ENCODE measurements around the gene NDUFA7.
"Not testable (repeated sequence)": the region's sequence is repeated elsewhere in the genome, so short reads cannot be mapped to it uniquely, and the experiment has no call there.

NDUFA7 gene

DNA sequence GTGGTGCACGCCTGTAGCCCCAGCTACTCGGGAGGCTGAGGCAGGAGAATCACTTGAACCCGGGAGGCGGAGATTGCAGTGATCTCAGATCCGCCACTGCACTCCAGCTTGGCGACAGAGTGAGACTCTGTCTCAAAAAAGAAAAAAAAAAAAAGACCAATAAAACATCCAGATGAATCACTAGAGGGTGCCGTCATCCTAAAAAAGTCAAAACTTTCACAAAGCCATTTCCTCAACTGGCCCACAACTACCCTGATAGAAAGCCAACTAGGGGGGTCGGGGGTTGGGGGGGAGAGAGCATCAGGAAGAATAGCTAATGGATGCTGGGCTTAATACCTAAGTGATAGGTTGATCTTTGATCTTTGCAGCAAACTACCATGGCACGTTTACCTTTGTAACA lies 2.3 kb downstream of the NDUFA7 start:
- not testable (repeated sequence) for DNase-seq

DNA sequence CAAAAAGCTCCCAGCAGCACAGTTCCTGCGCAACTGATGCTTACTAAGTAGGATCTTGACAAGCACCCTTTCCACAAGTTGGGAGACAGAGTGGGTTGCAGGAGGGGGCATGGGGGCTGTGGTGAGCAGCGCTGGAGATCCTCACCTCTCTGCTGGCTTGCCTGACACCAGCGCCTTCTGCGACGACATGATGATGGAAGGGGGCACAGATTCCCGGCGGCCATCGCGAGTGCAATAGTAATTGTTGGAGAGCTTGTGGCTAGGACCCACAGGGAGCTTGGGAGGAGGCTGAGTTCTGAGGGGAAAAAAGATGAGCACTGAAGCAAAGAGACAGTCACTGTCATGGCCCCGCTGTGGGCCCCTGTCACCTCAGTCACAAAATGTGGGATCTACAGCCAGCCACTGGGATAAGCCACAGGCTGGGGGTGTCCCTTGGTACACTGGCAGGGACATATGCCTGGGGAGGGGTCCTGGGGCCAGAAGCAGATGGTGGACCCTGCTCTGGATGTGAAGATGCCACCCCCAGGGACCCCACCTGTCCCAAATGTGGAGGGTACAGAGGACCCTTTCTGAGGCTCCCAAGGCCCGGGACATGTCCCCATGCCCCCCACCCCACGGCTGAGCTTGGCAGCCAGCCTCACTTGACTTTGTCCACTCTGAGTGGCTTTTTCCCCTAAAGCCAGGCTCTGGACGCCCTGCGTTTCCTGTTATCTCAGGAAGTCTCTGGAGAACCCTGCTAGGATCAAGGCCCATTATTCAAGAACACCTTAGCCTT lies 4.6 kb downstream of the NDUFA7 start:
- DNase-seq, result no peak

DNA sequence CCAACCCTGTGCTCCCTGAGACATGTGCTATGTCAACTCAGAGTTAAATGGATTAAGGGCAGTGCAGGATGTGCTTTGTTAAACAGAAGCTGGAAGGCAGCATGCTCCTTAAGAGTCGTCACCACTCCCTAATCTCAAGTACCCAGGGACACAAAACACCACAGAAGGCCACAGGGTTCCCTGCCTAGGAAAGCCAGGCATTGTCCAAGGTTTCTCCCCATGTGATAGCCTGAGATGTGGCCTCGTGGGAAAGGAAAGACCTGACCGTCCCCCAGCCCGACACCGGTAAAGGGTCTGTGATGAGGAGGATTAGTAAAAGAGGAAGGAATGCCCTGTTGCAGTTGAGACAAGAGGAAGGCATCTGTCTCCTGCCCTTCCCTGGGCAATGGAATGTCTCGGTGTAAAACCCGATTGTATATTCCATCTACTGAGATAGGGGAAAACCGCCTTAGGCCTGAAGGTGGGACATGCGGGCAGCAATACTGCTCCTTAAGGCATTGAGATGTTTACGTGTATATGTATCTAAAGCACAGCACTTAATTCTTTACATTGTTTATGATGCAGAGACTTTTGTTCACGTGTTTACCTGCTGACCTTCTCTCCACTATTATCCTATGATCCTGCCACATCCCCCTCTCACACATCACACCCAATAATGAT lies 6.1 kb downstream of the NDUFA7 start:
- not testable (repeated sequence) for DNase-seq

DNA sequence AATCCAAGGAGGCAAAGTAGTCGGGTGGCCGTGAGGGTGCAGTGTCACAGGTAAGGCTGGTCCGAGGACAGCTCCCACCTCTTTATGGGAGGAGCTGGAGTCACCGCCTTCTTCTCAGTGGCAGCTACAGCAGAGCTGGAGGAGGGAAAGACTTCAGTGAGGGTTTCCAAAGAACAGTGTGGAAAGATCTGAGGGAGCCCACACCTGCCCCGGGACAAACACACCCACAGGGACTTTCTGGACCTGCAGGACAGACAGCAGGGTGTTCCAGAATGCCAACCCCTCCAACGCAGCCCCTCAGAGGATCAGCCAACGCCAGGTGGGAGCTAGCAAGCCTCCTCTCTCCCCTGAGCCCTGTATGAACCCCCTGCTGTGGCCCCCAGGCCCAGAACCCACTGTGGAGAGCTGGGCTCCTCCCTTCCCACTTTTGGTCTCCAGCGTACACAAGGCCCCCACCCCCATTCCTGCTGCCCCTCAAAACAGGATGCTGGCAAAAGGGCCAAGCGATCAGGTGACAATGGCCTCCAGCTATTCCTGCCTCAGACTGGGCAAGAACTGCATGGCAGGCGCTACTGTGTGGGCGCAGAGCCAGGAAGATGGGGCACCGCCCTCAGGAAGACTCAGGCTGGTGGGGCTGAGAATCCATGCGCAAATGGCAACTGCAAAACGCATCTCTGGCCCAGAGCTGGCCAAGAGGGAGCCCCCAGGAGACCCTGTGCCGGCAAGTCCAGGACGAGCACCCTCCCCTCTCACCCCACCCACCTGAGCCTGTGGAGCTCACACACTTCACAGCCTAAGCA lies 9.5 kb downstream of the NDUFA7 start:
- no peak for DNase-seq

DNA sequence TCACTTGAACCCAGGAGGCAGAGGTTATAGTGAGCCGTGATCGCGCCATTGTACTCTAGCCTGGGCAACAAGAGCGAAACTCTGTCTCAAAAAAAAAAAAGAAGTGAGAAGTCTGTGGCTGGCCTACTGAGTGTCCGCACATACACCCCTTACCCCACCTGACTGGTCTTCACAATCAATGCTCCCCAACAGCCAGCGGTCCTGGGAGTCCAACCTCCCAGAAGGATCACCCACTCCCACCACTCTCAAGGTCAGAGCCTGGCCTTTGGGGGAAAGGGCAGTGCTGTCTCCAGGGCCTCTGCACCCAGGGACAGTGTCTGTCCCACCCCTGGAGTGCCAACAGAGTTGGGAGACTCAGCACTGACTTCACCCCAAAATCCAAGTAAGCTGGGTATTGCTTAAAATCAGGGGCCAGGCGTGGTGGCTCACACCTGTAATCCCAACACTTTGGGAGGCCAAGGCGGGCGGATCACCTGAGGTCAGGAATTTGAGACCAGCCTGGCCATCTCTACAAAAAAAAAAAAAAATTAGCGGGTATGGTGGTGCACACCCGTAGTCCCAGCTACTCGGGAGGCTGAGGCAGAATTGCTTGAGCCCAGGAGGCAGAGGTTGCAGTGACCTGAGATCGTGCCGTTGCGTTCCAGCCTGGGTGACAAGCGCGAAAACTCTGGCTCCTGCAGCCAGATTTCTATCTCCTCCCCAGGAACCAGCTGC lies 10.7 kb downstream of the NDUFA7 start:
- no peak for DNase-seq

DNA sequence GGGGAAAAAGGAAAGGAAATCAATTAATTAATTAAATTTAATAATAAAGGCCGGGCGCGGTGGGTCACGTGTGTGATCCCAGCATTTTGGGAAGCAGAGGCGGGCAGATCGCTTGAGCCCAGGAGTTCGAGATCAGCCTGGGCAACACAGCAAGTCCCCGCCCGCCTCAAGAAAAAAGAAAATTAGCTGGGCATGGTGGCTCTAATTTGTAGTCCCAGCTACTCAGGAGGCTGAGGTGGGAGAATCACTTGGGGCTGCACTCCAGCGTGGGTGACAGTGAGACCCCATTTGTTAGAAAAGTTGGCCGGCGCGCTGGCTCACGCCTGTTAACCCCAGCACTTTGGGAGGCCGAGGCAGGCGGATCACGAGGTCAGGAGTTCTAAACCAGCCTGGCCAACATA lies 12.3 kb downstream of the NDUFA7 start:
- no peak for DNase-seq

DNA sequence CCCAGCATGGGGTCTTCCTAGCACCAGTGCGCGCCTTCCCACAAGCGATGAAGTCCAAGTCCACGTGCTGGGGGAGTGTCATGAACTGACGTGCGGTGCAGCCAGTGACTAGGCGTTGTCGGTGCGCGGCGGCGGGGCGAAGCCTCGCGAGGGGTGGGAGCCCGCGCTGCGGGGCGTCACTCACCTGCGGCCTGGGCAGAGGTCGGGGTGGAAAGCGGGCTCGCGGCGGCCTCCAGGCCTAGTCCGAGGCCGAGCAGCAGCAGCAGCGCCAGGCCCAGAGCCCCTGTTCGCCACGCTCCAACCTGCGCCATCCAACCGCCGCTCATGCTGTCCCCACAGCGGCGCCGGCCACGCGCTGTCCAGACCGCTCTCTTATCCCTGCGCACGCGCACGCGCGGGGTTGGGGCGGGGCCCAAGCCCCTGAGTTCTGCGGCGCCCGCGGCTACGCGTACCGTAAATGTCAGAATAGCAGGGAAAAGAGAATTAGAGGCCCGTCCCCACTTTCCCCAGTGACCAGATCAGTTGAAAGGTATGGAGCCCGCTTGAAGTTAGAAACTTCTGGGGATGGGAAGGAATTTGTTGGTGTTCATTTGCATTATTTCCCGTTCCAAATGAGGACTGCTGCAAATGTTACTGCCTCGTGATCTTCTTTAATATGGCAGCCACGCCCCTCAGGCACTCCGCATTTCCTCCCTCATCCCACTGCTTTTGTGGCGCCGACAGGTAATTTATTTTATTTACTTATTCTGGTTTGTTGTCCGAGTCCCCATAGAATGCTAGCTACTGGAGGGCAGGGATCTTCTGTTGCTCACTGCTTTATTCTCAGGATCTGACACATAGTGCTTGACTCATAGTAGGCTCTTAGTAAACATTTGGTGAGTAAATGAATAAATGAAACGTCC lies 13.0 kb downstream of the NDUFA7 start, which contains the start of gene CD320:
CD320 (minus strand) TSS at position 394 of the 902 bp plus-strand sequence; CDS start at position 326, 68 bp downstream.
- peak; percentile 93 for DNase-seq

DNA sequence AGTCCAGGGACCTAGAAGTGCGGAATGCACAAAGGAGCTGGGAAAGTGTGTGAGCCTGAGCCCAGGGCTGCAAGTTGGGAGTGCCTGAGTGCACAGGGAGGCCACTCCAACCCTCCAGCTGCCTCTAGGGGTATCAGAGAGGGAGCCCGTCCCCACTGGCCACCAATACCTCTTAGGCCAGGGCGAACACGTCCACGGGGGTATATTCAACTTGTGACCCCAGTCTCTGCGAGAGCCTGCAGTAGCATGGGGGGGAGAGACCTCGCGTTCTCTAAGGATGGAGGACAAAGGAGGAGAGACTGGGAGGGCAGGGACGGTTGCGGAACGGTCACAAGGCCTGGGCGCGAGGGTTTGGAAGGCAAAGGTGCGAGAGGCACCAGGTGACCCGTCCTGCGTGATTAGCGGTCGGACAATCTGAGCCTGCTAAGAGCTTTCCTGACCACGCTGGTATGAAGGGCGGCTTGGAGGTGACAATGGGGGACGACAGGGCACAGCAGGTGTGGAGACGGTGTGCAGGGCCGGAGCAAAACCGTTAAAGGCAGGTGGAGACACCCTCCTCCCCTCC lies 13.7 kb downstream of the NDUFA7 start:
- DNase-seq, result no peak

DNA sequence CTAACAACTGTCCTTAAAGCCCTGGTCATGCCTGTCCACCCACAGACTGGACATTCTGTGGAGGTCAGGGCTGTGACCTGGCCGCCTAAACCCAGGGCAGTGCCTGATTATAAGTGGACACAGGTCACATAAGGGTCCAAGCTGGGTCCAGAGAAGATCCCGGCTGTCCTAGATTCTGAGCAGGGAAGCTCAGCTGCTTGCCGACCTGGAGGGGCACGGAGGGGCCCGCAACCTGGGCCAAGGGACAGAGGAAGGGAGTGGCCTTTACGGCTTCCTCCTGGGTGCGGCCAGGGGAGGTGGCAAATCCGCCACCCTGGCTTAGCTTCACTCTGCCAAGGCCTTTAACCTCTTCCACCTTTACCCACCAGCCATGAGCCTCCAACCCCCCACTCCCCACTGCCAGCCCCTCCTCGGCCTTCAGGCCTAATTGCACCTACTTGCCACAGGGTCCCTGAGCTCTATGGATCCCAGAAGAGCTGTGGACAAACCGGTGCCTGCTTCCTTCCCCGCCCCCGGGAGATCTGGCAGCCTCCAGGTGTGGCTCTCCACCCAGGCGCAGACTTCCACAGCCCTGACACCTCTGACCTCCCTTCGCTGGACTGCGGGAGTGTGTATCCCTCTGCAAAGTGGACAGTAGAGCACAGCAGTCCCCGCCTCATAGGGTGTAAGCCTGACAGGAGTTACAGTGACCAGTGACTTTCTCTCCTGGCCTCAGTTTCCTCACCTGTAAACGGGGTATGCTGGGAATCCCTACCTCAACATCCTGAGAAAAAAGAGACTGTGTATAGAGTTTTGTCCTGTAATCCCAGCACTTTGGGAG lies 14.7 kb downstream of the NDUFA7 start:
- no peak for DNase-seq

DNA sequence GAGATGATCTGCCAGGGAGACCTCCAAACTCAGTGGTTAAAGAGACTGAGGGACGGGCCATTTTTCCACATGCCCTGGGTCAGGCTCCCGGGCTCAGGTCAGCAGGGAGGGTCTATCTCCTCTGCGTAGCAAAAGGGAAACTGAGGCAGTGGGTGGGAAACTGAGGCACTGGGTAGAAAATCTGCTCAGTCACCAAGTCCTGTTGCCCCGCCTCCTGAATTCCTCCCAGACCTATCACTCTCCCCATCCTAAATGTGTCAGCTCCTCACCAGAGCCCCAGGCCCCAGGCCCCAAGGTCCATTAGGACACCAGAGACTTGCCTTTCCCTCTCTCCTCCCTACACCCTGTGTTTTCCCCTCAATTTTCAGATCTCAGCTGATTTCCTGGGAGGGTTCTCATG lies 15.4 kb downstream of the NDUFA7 start:
- no peak for DNase-seq

DNA sequence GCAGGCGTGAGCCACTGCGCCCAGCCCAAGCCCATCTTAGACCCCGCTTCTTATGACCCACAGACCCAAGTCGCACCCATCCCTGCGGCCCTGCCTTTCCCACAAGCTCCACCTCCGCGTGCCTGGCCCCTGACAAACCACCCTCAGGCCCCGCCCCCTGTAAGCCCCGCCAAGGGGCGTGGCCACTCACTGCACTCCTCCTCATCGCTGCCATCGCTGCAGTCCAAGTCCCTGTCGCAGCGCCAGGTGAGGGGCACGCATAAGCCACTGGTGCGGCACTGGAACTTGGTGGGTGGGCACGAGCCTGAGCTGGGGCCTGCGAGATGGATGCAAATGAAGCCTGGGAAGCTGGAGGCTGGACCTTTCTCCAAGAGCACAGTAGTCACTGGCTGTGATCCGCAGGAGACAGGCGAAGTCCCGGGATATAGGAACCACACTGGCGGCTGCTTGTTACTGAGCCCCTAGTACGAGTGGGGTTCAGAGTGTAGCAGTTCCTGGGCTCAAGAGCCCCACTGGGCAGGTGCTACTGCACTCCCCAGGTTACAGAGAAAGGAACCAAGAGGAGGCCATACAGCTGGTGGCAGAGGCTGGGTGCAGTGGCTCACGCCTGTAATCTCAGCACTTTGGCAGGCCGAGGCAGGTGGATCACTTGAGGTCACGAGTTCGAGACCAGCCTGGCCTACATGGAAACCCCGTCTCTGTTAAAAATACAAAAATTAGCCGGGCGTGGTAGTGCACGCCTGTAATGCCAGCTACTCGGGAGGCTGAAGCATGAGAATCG lies 16.1 kb downstream of the NDUFA7 start:
- DNase-seq, result no peak

DNA sequence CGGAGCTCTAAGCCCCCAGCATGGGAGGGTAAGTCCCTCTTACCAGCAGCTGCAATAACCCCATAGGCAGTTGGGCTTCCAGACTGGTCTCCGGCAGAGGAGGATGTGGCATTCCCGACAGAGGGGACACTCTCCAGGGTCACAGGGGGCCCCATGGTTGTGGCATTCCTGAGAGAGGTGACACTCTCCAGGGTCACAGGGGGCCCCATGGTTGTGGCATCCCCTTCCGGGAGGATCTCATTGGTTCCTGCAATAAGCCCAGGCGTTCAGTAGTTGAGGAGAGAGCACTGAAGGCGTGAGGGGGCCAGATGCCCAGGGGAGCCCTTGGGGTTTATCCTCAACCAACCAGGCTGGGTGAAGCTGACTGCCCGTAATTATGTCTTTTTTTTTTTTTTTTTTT lies 18.4 kb downstream of the NDUFA7 start:
- DNase-seq, result no peak

DNA sequence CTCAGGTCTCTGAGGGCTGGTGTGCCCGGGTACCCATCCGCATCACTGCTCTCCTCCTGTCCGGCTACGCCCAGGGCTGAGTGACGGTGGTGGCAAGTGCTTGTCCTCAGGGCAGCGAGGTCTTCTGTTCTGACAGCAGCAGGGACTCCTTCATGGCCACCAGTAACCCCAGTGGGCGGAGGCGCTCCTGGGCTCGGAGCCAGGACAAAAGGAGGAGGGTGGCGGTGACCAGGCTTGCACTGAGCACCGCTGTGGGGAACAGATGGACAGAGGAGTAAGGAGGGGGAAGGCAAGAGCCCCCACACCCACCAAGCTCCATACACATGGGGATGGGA lies 18.9 kb downstream of the NDUFA7 start:
- peak; percentile 59 for DNase-seq

DNA sequence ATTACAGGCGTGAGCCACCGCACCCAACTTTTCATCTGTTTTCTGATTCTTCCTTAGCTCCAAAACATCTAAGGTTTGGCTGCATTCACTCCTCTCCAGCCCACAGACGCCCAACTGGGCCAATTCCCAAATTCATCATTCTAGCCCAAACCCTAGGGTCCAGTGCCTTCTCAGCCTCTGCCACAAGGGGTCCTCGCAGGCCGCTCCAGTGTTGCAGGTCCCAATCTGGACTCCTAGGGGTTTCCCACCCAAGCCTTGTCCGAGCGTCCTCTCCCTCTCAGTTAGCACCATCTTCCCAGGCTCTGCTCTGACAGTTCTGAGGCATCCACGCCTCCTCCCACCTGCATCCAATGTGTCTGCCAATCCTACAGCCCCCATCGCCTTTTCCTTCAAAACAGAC lies 29.8 kb downstream of the NDUFA7 start:
- not testable (repeated sequence) for DNase-seq

DNA sequence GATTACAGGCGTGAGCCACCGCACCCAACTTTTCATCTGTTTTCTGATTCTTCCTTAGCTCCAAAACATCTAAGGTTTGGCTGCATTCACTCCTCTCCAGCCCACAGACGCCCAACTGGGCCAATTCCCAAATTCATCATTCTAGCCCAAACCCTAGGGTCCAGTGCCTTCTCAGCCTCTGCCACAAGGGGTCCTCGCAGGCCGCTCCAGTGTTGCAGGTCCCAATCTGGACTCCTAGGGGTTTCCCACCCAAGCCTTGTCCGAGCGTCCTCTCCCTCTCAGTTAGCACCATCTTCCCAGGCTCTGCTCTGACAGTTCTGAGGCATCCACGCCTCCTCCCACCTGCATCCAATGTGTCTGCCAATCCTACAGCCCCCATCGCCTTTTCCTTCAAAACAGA lies 44.7 kb downstream of the NDUFA7 start:
- not testable (repeated sequence) for DNase-seq

DNA sequence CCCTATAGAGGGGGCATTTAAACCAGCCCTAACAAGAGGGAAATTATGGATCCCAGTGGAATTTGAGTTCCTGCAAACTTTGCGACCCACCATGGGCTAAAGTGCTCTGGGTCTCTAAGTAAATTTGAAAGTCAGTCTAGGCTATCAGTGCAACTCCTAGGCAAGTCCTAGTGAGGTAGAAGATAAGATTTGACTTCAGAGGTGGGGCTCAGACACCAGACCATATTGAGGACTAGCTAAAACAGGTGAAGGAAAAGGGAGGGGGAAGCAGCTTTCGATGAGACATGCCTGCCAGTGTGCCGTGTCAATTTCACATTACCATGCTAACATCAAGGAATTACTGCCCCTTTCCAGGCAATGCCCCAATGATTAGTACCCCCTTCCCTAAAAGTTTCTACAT lies 51.5 kb downstream of the NDUFA7 start:
- DNase-seq, result no peak

DNA sequence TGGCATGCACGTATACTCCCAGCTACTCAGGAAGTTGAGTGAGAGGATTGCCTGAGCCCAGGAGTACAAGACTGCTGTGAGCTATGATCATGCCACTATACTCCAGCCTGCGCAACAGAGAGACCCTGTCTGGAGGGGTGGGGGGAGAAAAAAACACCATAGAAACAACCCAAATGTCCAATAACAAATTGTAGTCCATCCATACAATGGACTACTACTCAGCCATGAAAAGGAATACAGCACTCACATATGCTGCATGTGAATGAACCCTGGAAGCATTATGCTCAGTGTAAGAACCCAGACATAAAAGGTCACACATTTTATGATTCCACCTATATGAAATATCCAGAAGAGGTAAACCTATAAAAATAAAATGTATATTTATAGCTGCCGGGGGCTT lies 55.3 kb downstream of the NDUFA7 start:
- DNase-seq, result no peak

DNA sequence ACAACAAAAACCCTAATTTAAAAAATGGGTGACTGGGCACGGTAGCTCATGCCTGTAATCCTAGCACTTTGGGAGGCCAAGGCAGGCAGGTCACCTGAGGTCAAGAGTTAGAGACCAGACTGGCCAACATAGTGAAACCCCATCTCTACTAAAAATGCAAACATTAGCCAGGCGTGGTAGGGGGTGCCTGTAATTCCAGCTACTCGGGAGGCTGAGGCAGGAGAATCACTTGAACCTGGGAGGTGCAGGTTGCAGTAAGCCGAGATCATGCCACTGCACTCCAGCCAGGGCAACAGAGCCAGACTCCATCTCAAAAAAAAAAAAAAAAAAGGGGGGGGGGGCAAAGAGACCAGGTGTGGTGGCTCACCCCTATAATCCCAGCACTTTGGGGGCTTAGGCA lies 56.9 kb downstream of the NDUFA7 start:
- not testable (repeated sequence) for DNase-seq

DNA sequence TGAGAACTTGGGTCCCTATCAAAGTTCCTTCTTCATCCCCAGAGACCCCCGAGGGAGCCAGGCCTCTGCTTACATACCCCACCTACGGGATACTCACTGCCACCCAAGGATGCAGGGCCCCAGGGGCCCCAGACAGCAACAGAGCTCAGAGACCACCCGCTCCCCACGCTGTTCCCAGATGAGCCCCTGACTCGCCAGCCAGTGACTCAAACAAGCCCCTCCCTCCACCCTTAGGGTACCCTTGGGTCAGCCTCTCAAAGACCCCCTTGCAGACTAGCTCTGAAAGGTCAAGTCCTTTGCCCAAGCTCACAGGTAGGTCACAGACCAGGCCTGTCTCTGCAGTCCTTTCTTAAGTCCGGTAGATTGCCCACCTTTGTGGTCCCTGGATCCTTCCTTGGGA lies 58.7 kb downstream of the NDUFA7 start:
- no peak for DNase-seq

DNA sequence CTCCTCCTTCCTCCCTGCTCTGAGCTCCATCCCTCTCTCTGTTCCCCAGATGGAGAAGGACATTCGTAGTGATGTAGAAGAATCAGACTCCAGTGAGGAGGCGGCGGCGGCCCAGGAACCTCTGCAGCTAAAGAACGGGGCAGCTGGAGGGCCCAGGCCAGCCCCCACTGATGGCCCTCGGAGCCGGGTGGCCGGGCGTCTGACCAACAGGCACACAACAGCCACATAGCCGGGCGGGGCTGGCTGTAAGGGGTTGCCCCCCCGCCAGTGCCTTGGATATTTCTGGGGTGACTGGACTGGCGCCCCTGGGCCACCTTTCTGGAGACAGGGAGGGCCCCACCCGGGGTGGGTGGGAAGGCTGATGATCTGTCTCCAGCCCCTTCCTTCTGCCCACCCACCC lies 59.3 kb downstream of the NDUFA7 start:
- DNase-seq, result no peak

Measured in femur (tissue), 1 donor.